GM19372 (cell line): ENCODE results near the gene GRSF1.
"Not testable (repeated sequence)": the region's sequence is repeated elsewhere in the genome, so short reads cannot be mapped to it uniquely, and the experiment has no call there.

ENCODE experiments used
- ATAC-seq: cut with Tn5 transposase; IDR thresholded peaks from one replicate; pipeline ENCODE4 v1.9.1; 2021; ENCODE audit warnings: mild to moderate bottlenecking, low read depth, moderate library complexity; ENCODE audit not compliant: unreplicated experiment

GRSF1 gene

GRCh38 chr4:70838204-70838603, 1.5 kb downstream of the GRSF1 start:
- ATAC-seq = no peak

GRCh38 chr4:70836081-70836480, 3.6 kb downstream of the GRSF1 start:
- no peak for ATAC-seq

GRCh38 chr4:70833675-70834074, 6.0 kb downstream of the GRSF1 start:
- no peak for ATAC-seq

GRCh38 chr4:70831293-70831692, 8.4 kb downstream of the GRSF1 start:
- no peak for ATAC-seq

GRCh38 chr4:70830054-70830453, 9.6 kb downstream of the GRSF1 start:
- ATAC-seq = no peak

GRCh38 chr4:70829492-70829891, 10.2 kb downstream of the GRSF1 start:
- ATAC-seq = no peak

GRCh38 chr4:70829015-70829414, 10.7 kb downstream of the GRSF1 start:
- no peak for ATAC-seq

- no peak for ATAC-seq
Observed at GRCh38 chr4:70818921-70819320, 20.8 kb downstream of the GRSF1 start.

- no peak for ATAC-seq
Observed at GRCh38 chr4:70818173-70818855, 21.4 kb downstream of the GRSF1 start.

- no peak for ATAC-seq
Observed at GRCh38 chr4:70816894-70817293, 22.8 kb downstream of the GRSF1 start.

- ATAC-seq = no peak
Observed at GRCh38 chr4:70815370-70815769, 24.3 kb downstream of the GRSF1 start.

- ATAC-seq = no peak
Observed at GRCh38 chr4:70808151-70808550, 31.5 kb downstream of the GRSF1 start.

GRCh38 chr4:70802928-70803580, 36.6 kb downstream of the GRSF1 start:
- ATAC-seq = no peak

- no peak for ATAC-seq
Observed at GRCh38 chr4:70801265-70801809, 38.4 kb downstream of the GRSF1 start.

GRCh38 chr4:70793626-70794025, 46.1 kb downstream of the GRSF1 start:
- ATAC-seq = no peak

GRCh38 chr4:70788733-70789132, 51.0 kb downstream of the GRSF1 start:
- ATAC-seq = no peak

- ATAC-seq = no peak
Observed at GRCh38 chr4:70787496-70787895, 52.2 kb downstream of the GRSF1 start.

GRCh38 chr4:70783096-70783495, 56.6 kb downstream of the GRSF1 start:
- ATAC-seq = no peak

- ATAC-seq = no peak
Observed at GRCh38 chr4:70778888-70779422, 60.7 kb downstream of the GRSF1 start.

GRCh38 chr4:70772929-70773555, 66.6 kb downstream of the GRSF1 start:
- no peak for ATAC-seq

GRCh38 chr4:70769396-70769795, 70.3 kb downstream of the GRSF1 start:
- ATAC-seq = not testable (repeated sequence)
